GM19043 (cell line): ENCODE data around the gene ABHD5.
"Not testable (repeated sequence)": the region's sequence is repeated elsewhere in the genome, so short reads cannot be mapped to it uniquely, and the experiment has no call there.

Experiments
- ATAC-seq: cut with Tn5 transposase; IDR thresholded peaks from one replicate; pipeline ENCODE4 v1.9.1; 2021; ENCODE audit warnings: low read depth; ENCODE audit not compliant: unreplicated experiment

The ABHD5 gene

GRCh38 chr3:43690400-43691119 is at the start of gene ABHD5:
TSS of gene ABHD5 (plus strand) at chr3:43690938. CDS start at chr3:43690993, 55 bp downstream.
- peak; percentile 72 for ATAC-seq

GRCh38 chr3:43641306-43642114 is 49.2 kb upstream of the ABHD5 start:
- no peak for ATAC-seq

GRCh38 chr3:43644443-43644842 is 46.3 kb upstream of the ABHD5 start:
- no peak for ATAC-seq

GRCh38 chr3:43647331-43648166 is 43.2 kb upstream of the ABHD5 start:
- ATAC-seq, result no peak

GRCh38 chr3:43648957-43649356 is 41.8 kb upstream of the ABHD5 start:
- no peak for ATAC-seq

GRCh38 chr3:43649365-43649968 is 41.3 kb upstream of the ABHD5 start:
- ATAC-seq, result no peak

GRCh38 chr3:43650345-43650744 is 40.4 kb upstream of the ABHD5 start:
- no peak for ATAC-seq

GRCh38 chr3:43656390-43656789 is 34.3 kb upstream of the ABHD5 start:
- ATAC-seq, result not testable (repeated sequence)

GRCh38 chr3:43659250-43659880 is 31.4 kb upstream of the ABHD5 start:
- no peak for ATAC-seq

- ATAC-seq, result not testable (repeated sequence)
These were observed 29.4 kb upstream of the ABHD5 start for GRCh38 chr3:43661376-43661775.

GRCh38 chr3:43665011-43665410 is 25.7 kb upstream of the ABHD5 start:
- not testable (repeated sequence) for ATAC-seq

GRCh38 chr3:43670635-43671522 is 19.9 kb upstream of the ABHD5 start:
- ATAC-seq, result no peak

- ATAC-seq, result no peak
These were observed 16.2 kb upstream of the ABHD5 start for GRCh38 chr3:43674345-43675085.

- ATAC-seq, result no peak
These were observed 15.1 kb upstream of the ABHD5 start for GRCh38 chr3:43675593-43675992.

GRCh38 chr3:43676441-43676840 is 14.3 kb upstream of the ABHD5 start:
- ATAC-seq, result no peak

- ATAC-seq, result not testable (repeated sequence)
These were observed 12.4 kb upstream of the ABHD5 start for GRCh38 chr3:43678375-43678774.

- ATAC-seq, result not testable (repeated sequence)
These were observed 11.8 kb upstream of the ABHD5 start for GRCh38 chr3:43678887-43679449.

- not testable (repeated sequence) for ATAC-seq
These were observed 9.9 kb upstream of the ABHD5 start for GRCh38 chr3:43680857-43681256.
